ENCODE results near the gene CPA4.
A peak's percentile ranks its signal among the peaks of the same experiment; 100 is the strongest.
"Not testable (repeated sequence)": the region's sequence is repeated elsewhere in the genome, so short reads cannot be mapped to it uniquely, and the experiment has no call there.

The CPA4 gene

GRCh38 chr7:130292682-130293257, at the start of gene CPA4:
Gene CPA4, plus strand, starts transcription at chr7:130293161. Its CDS starts 20 bp downstream, at chr7:130293181.
- Mint-ChIP-seq H3K4me3 (no peak within 1 kb of the TSS), H3K27me3 (no peaks in the 10 kb centered on the region), H3K9me3 (no peaks in the 10 kb centered on the region), H3K36me3 (no peaks in the 10 kb centered on the region), H3K27ac (no peak within 1 kb of the TSS), H3K4me1 (no peaks in the 10 kb centered on the region)

GRCh38 chr7:130243486-130243885, 49.5 kb upstream of the CPA4 start:
- not testable (repeated sequence) for H3K4me1 Mint-ChIP-seq, H3K4me3 Mint-ChIP-seq, H3K9me3 Mint-ChIP-seq, H3K36me3 Mint-ChIP-seq, H3K27me3 Mint-ChIP-seq, H3K27ac Mint-ChIP-seq

GRCh38 chr7:130246491-130246890, 46.5 kb upstream of the CPA4 start:
- H3K36me3 Mint-ChIP-seq, H3K27ac Mint-ChIP-seq, H3K4me1 Mint-ChIP-seq, H3K27me3 Mint-ChIP-seq, H3K9me3 Mint-ChIP-seq, H3K4me3 Mint-ChIP-seq: not testable (repeated sequence)

- H3K4me3 Mint-ChIP-seq, H3K36me3 Mint-ChIP-seq, H3K27me3 Mint-ChIP-seq, H3K4me1 Mint-ChIP-seq, H3K27ac Mint-ChIP-seq, H3K9me3 Mint-ChIP-seq: not testable (repeated sequence)
These were observed 44.1 kb upstream of the CPA4 start for GRCh38 chr7:130248842-130249241.

GRCh38 chr7:130249626-130250025, 43.3 kb upstream of the CPA4 start:
- H3K9me3 Mint-ChIP-seq, H3K27ac Mint-ChIP-seq: not testable (repeated sequence)

GRCh38 chr7:130254555-130254954, 38.4 kb upstream of the CPA4 start:
- Mint-ChIP-seq H3K27me3 (no peaks in the 10 kb centered on the region), H3K9me3 (no peaks in the 10 kb centered on the region), H3K27ac (no peak overlapping the region), H3K36me3 (no peaks in the 10 kb centered on the region), H3K4me1 (no peaks in the 10 kb centered on the region), H3K4me3 (no peak overlapping the region)

More at GRCh38 chr7:130249626-130250025, 43.3 kb upstream of the CPA4 start:
- H3K36me3 Mint-ChIP-seq, H3K27me3 Mint-ChIP-seq, H3K4me3 Mint-ChIP-seq, H3K4me1 Mint-ChIP-seq: not testable (repeated sequence)

- Mint-ChIP-seq H3K36me3 (no peaks in the 10 kb centered on the region), H3K27me3 (no peaks in the 10 kb centered on the region), H3K4me1 (no peaks in the 10 kb centered on the region), H3K9me3 (no peaks in the 10 kb centered on the region), H3K27ac (no peak overlapping the region), H3K4me3 (no peak overlapping the region)
These were observed 36.3 kb upstream of the CPA4 start for GRCh38 chr7:130256704-130257103.

- Mint-ChIP-seq H3K36me3 (no peaks in the 10 kb centered on the region), H3K27ac (no peak overlapping the region), H3K27me3 (no peaks in the 10 kb centered on the region), H3K4me3 (no peak overlapping the region), H3K9me3 (no peaks in the 10 kb centered on the region), H3K4me1 (no peaks in the 10 kb centered on the region)
These were observed 34.4 kb upstream of the CPA4 start for GRCh38 chr7:130258494-130259078.

GRCh38 chr7:130262448-130262847, 30.5 kb upstream of the CPA4 start:
- Mint-ChIP-seq H3K27ac (no peak overlapping the region), H3K27me3 (no peaks in the 10 kb centered on the region), H3K4me1 (no peaks in the 10 kb centered on the region), H3K9me3 (no peaks in the 10 kb centered on the region), H3K36me3 (no peaks in the 10 kb centered on the region), H3K4me3 (no peak overlapping the region)

- Mint-ChIP-seq H3K36me3 (no peaks in the 10 kb centered on the region), H3K27ac (no peak overlapping the region), H3K4me1 (no peaks in the 10 kb centered on the region), H3K27me3 (no peaks in the 10 kb centered on the region), H3K4me3 (no peak overlapping the region), H3K9me3 (no peaks in the 10 kb centered on the region)
These were observed 29.8 kb upstream of the CPA4 start for GRCh38 chr7:130263130-130263529.

- H3K36me3 Mint-ChIP-seq: no peaks in the 10 kb centered on the region
- no peaks in the 10 kb centered on the region for H3K4me1 Mint-ChIP-seq
- peak within 1 kb of the TSS; percentile 43 for H3K27ac Mint-ChIP-seq
- H3K4me3 Mint-ChIP-seq: no peak within 1 kb of the TSS
- H3K27me3 Mint-ChIP-seq: no peaks in the 10 kb centered on the region
- H3K9me3 Mint-ChIP-seq: no peaks in the 10 kb centered on the region
These were observed 26.6 kb upstream of the CPA4 start, which contains the start of gene CPA2 for GRCh38 chr7:130266258-130266960. Gene CPA2, plus strand, starts transcription at chr7:130266863. Its CDS starts 19 bp downstream, at chr7:130266882.

GRCh38 chr7:130266961-130267321, 26.0 kb upstream of the CPA4 start:
- Mint-ChIP-seq H3K36me3 (no peaks in the 10 kb centered on the region), H3K27ac (no peak overlapping the region), H3K4me1 (no peaks in the 10 kb centered on the region), H3K27me3 (no peaks in the 10 kb centered on the region), H3K4me3 (no peak overlapping the region), H3K9me3 (no peaks in the 10 kb centered on the region)

- Mint-ChIP-seq H3K9me3 (no peaks in the 10 kb centered on the region), H3K4me1 (peaks cover 9% of the 10 kb centered on the region), H3K4me3 (no peak overlapping the region), H3K27me3 (no peaks in the 10 kb centered on the region), H3K27ac (no peak overlapping the region), H3K36me3 (no peaks in the 10 kb centered on the region)
These were observed 24.3 kb upstream of the CPA4 start for GRCh38 chr7:130268463-130269317.

GRCh38 chr7:130269318-130269694, 23.7 kb upstream of the CPA4 start:
- Mint-ChIP-seq H3K27ac (no peak overlapping the region), H3K27me3 (no peaks in the 10 kb centered on the region), H3K4me3 (no peak overlapping the region), H3K36me3 (no peaks in the 10 kb centered on the region), H3K4me1 (peaks cover 12% of the 10 kb centered on the region), H3K9me3 (no peaks in the 10 kb centered on the region)

GRCh38 chr7:130270947-130271800, 21.8 kb upstream of the CPA4 start:
- H3K36me3 Mint-ChIP-seq: no peaks in the 10 kb centered on the region
- no peak overlapping the region for H3K4me3 Mint-ChIP-seq
- H3K9me3 Mint-ChIP-seq: no peaks in the 10 kb centered on the region
- H3K4me1 Mint-ChIP-seq: peaks cover 15% of the 10 kb centered on the region
- no peak overlapping the region for H3K27ac Mint-ChIP-seq
- H3K27me3 Mint-ChIP-seq: peaks cover 3% of the 10 kb centered on the region

All from activated naive CD4-positive, alpha-beta T cell treated with anti-CD3 and anti-CD28 coated beads, Interleukin-2, amount 50 U/mL, for 24 hours (primary cell).